ENCODE measurements around the gene PLA2G2F. TPM values are rescaled to one million over a fixed set of nuclear protein-coding genes. Genes with fewer than 3 reads are reported as not detected.

PLA2G2F gene
- total and polyA plus RNA-seq, 3 donors from 2014 or later, result not detected

Other genes starting within 250 kb of the PLA2G2F start
- not detected for gene PLA2G2E, start 215.7 kb upstream of the PLA2G2F start, total RNA-seq
- not detected for gene PLA2G2E, start 215.7 kb upstream of the PLA2G2F start, polyA plus RNA-seq (ENCODE audit: insufficient read depth, low read depth, low replicate concordance)
- gene PLA2G2A, start 159.7 kb upstream of the PLA2G2F start, total RNA-seq, result 1 to 10 TPM; 7.1 to 8.3 TPM
- gene PLA2G2A, start 159.7 kb upstream of the PLA2G2F start, polyA plus RNA-seq (ENCODE audit: insufficient read depth, low read depth, low replicate concordance), result 60.8 TPM
- 10 to 100 TPM; 19.8 to 21.2 TPM for gene PLA2G5, start 69.1 kb upstream of the PLA2G2F start, total RNA-seq
- gene PLA2G5, start 69.1 kb upstream of the PLA2G2F start, polyA plus RNA-seq (ENCODE audit: insufficient read depth, low read depth, low replicate concordance), result 17.6 TPM
- under 1 TPM in 1 of 2 donors, not detected in 1; 0.16 TPM for gene PLA2G2D, start 19.8 kb upstream of the PLA2G2F start, total RNA-seq
- 3.7 TPM for gene PLA2G2D, start 19.8 kb upstream of the PLA2G2F start, polyA plus RNA-seq (ENCODE audit: insufficient read depth, low read depth, low replicate concordance)
- 10 to 100 TPM; 18.2 to 23.7 TPM for gene UBXN10, start 46.8 kb downstream of the PLA2G2F start, total RNA-seq
- gene UBXN10, start 46.8 kb downstream of the PLA2G2F start, polyA plus RNA-seq (ENCODE audit: insufficient read depth, low read depth, low replicate concordance), result 43.7 TPM
- under 1 TPM; 0.31 to 0.47 TPM for gene PLA2G2C, start 47.2 kb downstream of the PLA2G2F start, total RNA-seq
- gene PLA2G2C, start 47.2 kb downstream of the PLA2G2F start, polyA plus RNA-seq (ENCODE audit: insufficient read depth, low read depth, low replicate concordance), result 1.1 TPM
- gene VWA5B1, start 151.6 kb downstream of the PLA2G2F start, total RNA-seq, result 10 to 100 TPM; 13.1 to 23.0 TPM
- gene VWA5B1, start 151.6 kb downstream of the PLA2G2F start, polyA plus RNA-seq (ENCODE audit: insufficient read depth, low read depth, low replicate concordance), result 16.2 TPM

Measured in testis (tissue), 3 donors.